GM21367 (cell line): ENCODE measurements around the gene GRIK2.

Source experiments
- ATAC-seq: cut with Tn5 transposase; IDR thresholded peaks from one replicate; pipeline ENCODE4 v1.9.1; 2021; ENCODE audit not compliant: unreplicated experiment

GRIK2 gene

GRCh38 chr6:101851911-101852310, 458.4 kb downstream of the GRIK2 start:
- ATAC-seq: no peak

- ATAC-seq: no peak
Observed at GRCh38 chr6:101853231-101854085, 459.9 kb downstream of the GRIK2 start.

GRCh38 chr6:101876431-101876830, 482.9 kb downstream of the GRIK2 start:
- ATAC-seq: no peak

GRCh38 chr6:101878554-101879276, 485.2 kb downstream of the GRIK2 start:
- ATAC-seq: peak; percentile 64

GRCh38 chr6:101879782-101880181, 486.3 kb downstream of the GRIK2 start:
- no peak for ATAC-seq

GRCh38 chr6:101883505-101883904, 490.0 kb downstream of the GRIK2 start:
- ATAC-seq: no peak

GRCh38 chr6:101887532-101887931, 494.0 kb downstream of the GRIK2 start:
- no peak for ATAC-seq

- ATAC-seq: no peak
Observed at GRCh38 chr6:101907356-101908217, 514.1 kb downstream of the GRIK2 start.

GRCh38 chr6:101909366-101909765, 515.9 kb downstream of the GRIK2 start:
- no peak for ATAC-seq

- ATAC-seq: no peak
Observed at GRCh38 chr6:101912311-101912710, 518.8 kb downstream of the GRIK2 start.

GRCh38 chr6:101918471-101918870, 525.0 kb downstream of the GRIK2 start:
- ATAC-seq: no peak

- no peak for ATAC-seq
Observed at GRCh38 chr6:101921829-101922450, 528.4 kb downstream of the GRIK2 start.

GRCh38 chr6:101926149-101926925, 532.8 kb downstream of the GRIK2 start:
- no peak for ATAC-seq

GRCh38 chr6:101931766-101932165, 538.3 kb downstream of the GRIK2 start:
- ATAC-seq: no peak

GRCh38 chr6:101932704-101933103, 539.2 kb downstream of the GRIK2 start:
- no peak for ATAC-seq

- no peak for ATAC-seq
Observed at GRCh38 chr6:101935732-101936131, 542.2 kb downstream of the GRIK2 start.

- ATAC-seq: no peak
Observed at GRCh38 chr6:101936516-101936915, 543.0 kb downstream of the GRIK2 start.

GRCh38 chr6:101937108-101937507, 543.6 kb downstream of the GRIK2 start:
- ATAC-seq: no peak

- no peak for ATAC-seq
Observed at GRCh38 chr6:101940391-101940790, 546.9 kb downstream of the GRIK2 start.

GRCh38 chr6:101956961-101957360, 563.5 kb downstream of the GRIK2 start:
- no peak for ATAC-seq
